H1 (cell line): ENCODE measurements around the gene SESN3. TPM values are rescaled to one million over a fixed set of nuclear protein-coding genes. Genes with fewer than 3 reads are reported as not detected.

Source experiments
- CREB1 ChIP-seq: IDR thresholded peaks from 2 replicates; pipeline ENCODE4 v1.6.1; 2012; ENCODE audit warnings: inconsistent platforms
- KDM4A ChIP-seq: IDR thresholded peaks from one replicate; pipeline ENCODE4 v1.7.1; 2012; ENCODE audit warnings: low read depth, mild to moderate bottlenecking, moderate library complexity, low read length, inconsistent platforms; ENCODE audit not compliant: severe bottlenecking
- SP1 ChIP-seq: IDR thresholded peaks from 2 replicates; pipeline ENCODE4 v1.6.1; 2011; ENCODE audit warnings: low read depth, low read length
- polyA plus RNA-seq, 7 experiments: library from polyadenylated mRNA; depleted of rRNA in 3 of 7; stranded (reverse) in 5 of 7; unstranded in 2 of 7; fragments of >200 nt in 5 of 7; fragments of 200-250 nt in 2 of 7; gene quantifications; 1 replicate in 5 of 7; 2 replicates in 1 of 7; 4 replicates in 1 of 7; pipeline versions ENCODE4 v1.2.1 to v1.2.3, GENCODE V29; 2011 to 2013; ENCODE audit warnings: missing spikeins in 2 of 7, mixed read lengths in 2 of 7
- total RNA-seq: library from RNA; stranded (reverse); fragmentation: NEBNext Ultra II Directional; extraction: Animal tissue kit (Norgen Biotek cat#: 25700); gene quantifications from 2 replicates; pipeline ENCODE4 v1.2.1, GENCODE V29; 2021

SESN3 gene
- total and polyA plus RNA-seq, 2 of the 8 experiments (the other 6 are each of a cell fraction or from before 2014, with no cell fraction given), result 10.2 to 31.1 TPM

DNA sequence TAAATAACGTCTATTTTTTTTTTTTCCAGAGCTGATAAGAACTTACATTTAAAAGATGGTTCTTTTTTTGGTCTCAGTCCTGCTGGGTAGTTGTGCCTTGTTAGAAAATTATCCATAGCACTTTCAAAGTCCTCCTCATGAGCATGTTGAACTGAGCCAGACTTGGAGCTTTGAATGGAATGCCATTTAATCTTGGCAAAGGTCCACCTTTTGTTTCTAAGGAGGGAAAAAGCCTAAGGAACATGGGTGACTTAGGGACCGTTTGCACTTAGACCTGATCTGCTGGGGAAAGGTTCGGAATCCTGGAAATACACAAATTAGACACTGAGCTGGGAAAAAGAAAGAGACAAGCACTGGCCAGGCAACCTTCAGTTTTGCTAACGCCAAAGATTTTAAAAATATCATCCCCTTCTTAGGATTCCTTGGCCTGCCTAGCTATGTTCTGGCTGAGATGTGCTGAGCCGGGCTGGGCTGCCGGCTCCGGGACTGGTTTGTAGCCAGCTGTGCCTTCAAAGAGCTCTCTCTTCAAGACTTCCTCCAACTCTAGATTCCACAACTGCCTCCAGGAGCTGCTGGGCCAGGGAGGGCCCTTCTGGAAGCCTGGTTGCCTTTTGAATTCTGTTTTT is 74.0 kb downstream of the SESN3 start (continued):
- TF ChIP-seq SP1 (no peak), KDM4A (no peak), CREB1 (no peak)
